Endothelial cell of umbilical vein (primary cell): Measurements from ENCODE around the gene LRRC61. TPM values are rescaled to one million over a fixed set of nuclear protein-coding genes. Genes with fewer than 3 reads are reported as not detected.

ENCODE experiments used
- BruUV-seq: library from RNA; stranded (reverse); fragments of 400-500 nt; replicated peaks from 2 replicates; lab custom pipeline; 2021; lab: Mats Ljungman, UMichigan
- CTCF ChIA-PET: fragments of 300-600, 350-600 bp; sonication (Branson Sonifier 250); formaldehyde crosslinking; loops from one replicate; lab custom pipeline; 2021; ENCODE audit warnings: antibody characterized with exemption, inconsistent platforms; lab: Charles Lee
- POLR2A ChIA-PET: fragments of 300-600, 350-600 bp; sonication (Branson Sonifier 250); formaldehyde crosslinking; loops from one replicate; lab custom pipeline; 2021; ENCODE audit warnings: antibody characterized with exemption, inconsistent platforms; lab: Charles Lee
- DNase-seq: peaks from one replicate; pipeline ENCODE4 v3.0.0-alpha.2; 2011; ENCODE audit warnings: low read depth, low spot score
- FAIRE-seq: peaks from 2 replicates; lab custom pipeline; 2011; peaks lifted over from hg19 to GRCh38; lab: Jason Lieb, UNC
- H2AFZ ChIP-seq: 2 replicates; pipeline ENCODE4 v1.6.0; 2012; ENCODE audit warnings: low read depth, low read length, control low read depth, inconsistent platforms
- H3K27ac ChIP-seq: 2 replicates; pipeline ENCODE4 v1.5.1; 2011; ENCODE audit warnings: low read depth, mild to moderate bottlenecking, control low read depth, low read length, moderate library complexity; ENCODE audit not compliant: insufficient read depth
- H3K27me3 ChIP-seq, 2 experiments: 2 replicates each; pipeline versions ENCODE4 v1.6.0 to v1.6.1; 2011; ENCODE audit warnings: low read length in 2 of 2, mixed read lengths in 1 of 2; ENCODE audit not compliant: control insufficient read depth in 2 of 2, insufficient read depth in 2 of 2
- H3K36me3 ChIP-seq, 2 experiments: 2 replicates in 1 of 2; 3 replicates in 1 of 2; pipeline ENCODE4 v1.5.1; 2011; ENCODE audit warnings: low read length in 2 of 2, mild to moderate bottlenecking in 1 of 2, moderate library complexity in 1 of 2; ENCODE audit not compliant: control insufficient read depth in 2 of 2, insufficient read depth in 2 of 2; ENCODE audit errors: extremely low read depth in 1 of 2
- H3K4me1 ChIP-seq: 3 replicates; pipeline ENCODE4 v1.5.1; 2011; ENCODE audit warnings: mild to moderate bottlenecking, low read length; ENCODE audit not compliant: control insufficient read depth, insufficient read depth; ENCODE audit errors: extremely low read depth
- H3K4me2 ChIP-seq: 2 replicates; pipeline ENCODE4 v1.6.1; 2011; ENCODE audit warnings: low read length, control low read depth, mixed read lengths; ENCODE audit not compliant: insufficient read depth
- H3K4me3 ChIP-seq, 3 experiments: fragments of 200-600 bp in 1 of 3; sonication (generic), shearing (Covaris generic) in 1 of 3; replicated peaks in 1 of 3; 2 replicates each; pipeline ENCODE4 v1.5.1; 2011 to 2016; ENCODE audit warnings: control low read depth in 3 of 3, low read length in 3 of 3, mild to moderate bottlenecking in 2 of 3, inconsistent platforms in 1 of 3, low read depth in 1 of 3, moderate library complexity in 1 of 3; ENCODE audit not compliant: insufficient read depth in 1 of 3
- H3K79me2 ChIP-seq: 2 replicates; pipeline ENCODE4 v1.6.0; 2012; ENCODE audit warnings: low read length, inconsistent platforms; ENCODE audit not compliant: control insufficient read depth, insufficient read depth
- H3K9ac ChIP-seq: replicated peaks from 2 replicates; pipeline ENCODE3; 2011; ENCODE audit warnings: low read length, control low read depth; ENCODE audit not compliant: insufficient read depth; ENCODE audit errors: extremely low read depth
- H3K9me1 ChIP-seq: replicated peaks from 3 replicates; pipeline ENCODE4 v1.6.0; 2011; ENCODE audit warnings: mild to moderate bottlenecking, low read length; ENCODE audit not compliant: control insufficient read depth, insufficient read depth; ENCODE audit errors: extremely low read depth
- H3K9me3 ChIP-seq: replicated peaks from 2 replicates; pipeline ENCODE4 v1.5.1; 2012; ENCODE audit warnings: low read length, inconsistent platforms; ENCODE audit not compliant: control insufficient read depth, insufficient read depth
- H4K20me1 ChIP-seq: replicated peaks from 2 replicates; pipeline ENCODE3; 2011; ENCODE audit warnings: mild to moderate bottlenecking, low read length; ENCODE audit not compliant: control insufficient read depth, insufficient read depth; ENCODE audit errors: extremely low read depth
- EZH2 ChIP-seq: IDR thresholded peaks from 2 replicates; pipeline ENCODE4 v1.6.1; 2012; ENCODE audit warnings: borderline replicate concordance, low read depth, mild to moderate bottlenecking, moderate library complexity, low read length, inconsistent platforms; ENCODE audit not compliant: severe bottlenecking
- FOS ChIP-seq: IDR thresholded peaks from 2 replicates; pipeline ENCODE4 v1.6.1; 2011; ENCODE audit warnings: mild to moderate bottlenecking, low read length, moderate library complexity, borderline replicate concordance; ENCODE audit not compliant: insufficient read depth
- GATA2 ChIP-seq: IDR thresholded peaks from 2 replicates; pipeline ENCODE4 v1.7.0; 2011; ENCODE audit warnings: low read depth, mild to moderate bottlenecking, moderate library complexity, mixed read lengths, low read length; ENCODE audit not compliant: insufficient read length, insufficient read depth
- JUN ChIP-seq: IDR thresholded peaks from 2 replicates; pipeline ENCODE4 v1.6.1; 2011; ENCODE audit warnings: borderline replicate concordance, low read depth; ENCODE audit not compliant: insufficient read length, insufficient read depth
- MYC ChIP-seq: IDR thresholded peaks from one replicate; pipeline ENCODE4 v1.6.1; 2011; ENCODE audit warnings: mild to moderate bottlenecking, low read depth, low read length
- POLR2A ChIP-seq: IDR thresholded peaks from 2 replicates; pipeline ENCODE4 v1.6.1; 2012; ENCODE audit warnings: low read depth, mild to moderate bottlenecking, control low read depth, low read length
- POLR2AphosphoS5 ChIP-seq: IDR thresholded peaks from 2 replicates; pipeline ENCODE4 v1.6.1; 2012; ENCODE audit warnings: low read depth, mild to moderate bottlenecking, control low read depth, low read length, moderate library complexity; ENCODE audit not compliant: insufficient read depth
- dilution Hi-C: fragments of 300-500 bp; cut with MboI; formaldehyde crosslinking; loops from one replicate; pipeline ENCODE4 v1.15.0; 2019; ENCODE audit warnings: low sequenced_read_pairs; ENCODE audit not compliant: extremely low pct_ligation_motif_present
- intact Hi-C: fragments of 100-400 bp; cut with micrococcal nuclease; formaldehyde crosslinking; loops from one replicate; pipeline ENCODE4 v1.10.0; 2022
- polyA plus RNA-seq, 4 experiments: library from polyadenylated mRNA; depleted of rRNA in 3 of 4; stranded (reverse) in 3 of 4; unstranded in 1 of 4; fragments of >200 nt; gene quantifications; 2 replicates each; pipeline versions ENCODE4 v1.2.1 to v1.2.3, GENCODE V29; 2011 to 2012; ENCODE audit warnings: missing spikeins in 1 of 4
- total RNA-seq: library from RNA; stranded (reverse); gene quantifications from 2 replicates; pipeline ENCODE4 v1.2.3, GENCODE V29; 2021
- TF ChIP-seq, protein P1 (sequence below): IDR thresholded peaks from 2 replicates; pipeline ENCODE4 v1.6.1; 2011; ENCODE audit not compliant: insufficient read depth, insufficient read length
- TF ChIP-seq, protein P2 (sequence below), 2 donors: IDR thresholded peaks; 1 replicate in 1 of 2; 2 replicates in 1 of 2; pipeline ENCODE4 v1.5.1; 2011; ENCODE audit warnings: low read length in 2 of 2, mild to moderate bottlenecking in 2 of 2, moderate library complexity in 2 of 2, control low read depth in 1 of 2, inconsistent platforms in 1 of 2, low read depth in 1 of 2; ENCODE audit not compliant: insufficient read depth in 1 of 2; ENCODE audit errors: extremely low read depth in 1 of 2

LRRC61 gene
- total and polyA plus RNA-seq, 2 donors (not counting 3 experiments of a cell fraction or from before 2014, with no cell fraction given): 0.72 TPM; not detected in 1

DNA sequence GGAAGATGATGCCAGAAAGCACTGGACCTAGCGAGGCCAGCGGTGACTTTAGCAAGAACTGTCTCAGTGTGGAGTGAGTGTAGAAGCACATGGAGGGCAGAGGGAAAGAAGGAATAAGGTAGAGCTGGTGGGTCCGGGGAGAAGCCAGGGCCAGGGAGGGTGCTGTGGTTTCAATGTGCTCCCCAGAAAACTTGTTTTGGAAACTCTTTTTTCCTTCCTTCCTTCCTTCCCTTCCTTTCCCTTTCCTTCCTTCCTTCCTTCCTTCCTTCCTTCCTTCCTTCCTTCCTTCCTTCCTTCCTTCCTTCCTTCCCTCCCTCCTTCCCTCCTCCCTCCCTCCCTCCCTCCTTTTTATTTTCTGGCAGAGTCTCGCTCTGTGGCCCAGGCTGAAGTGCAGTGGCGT lies 23.8 kb downstream of the LRRC61 start:
- H3K9ac ChIP-seq: no peak overlapping the region
- ChIA-PET POLR2A (no interaction called here), CTCF (interaction anchor here (2.1 kb wide), 1 partner anchor 8 kb away, joined by 6 read pairs; no protein-coding TSS in a partner anchor)
- no peaks in the 10 kb centered on the region for H3K36me3 ChIP-seq
- dilution Hi-C loops: no loop called here
- H3K4me3 ChIP-seq: no peak overlapping the region
- H3K4me2 ChIP-seq: no peak overlapping the region
- no peaks in the 10 kb centered on the region for H4K20me1 ChIP-seq
- no peaks in the 10 kb centered on the region for H3K4me1 ChIP-seq
- BruUV-seq: no TSS peak
- TF ChIP-seq, protein P1, sequence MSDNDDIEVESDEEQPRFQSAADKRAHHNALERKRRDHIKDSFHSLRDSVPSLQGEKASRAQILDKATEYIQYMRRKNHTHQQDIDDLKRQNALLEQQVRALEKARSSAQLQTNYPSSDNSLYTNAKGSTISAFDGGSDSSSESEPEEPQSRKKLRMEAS: no peak
- TF ChIP-seq EZH2 (no peak), MYC (no peak)
- TF ChIP-seq, protein P2, sequence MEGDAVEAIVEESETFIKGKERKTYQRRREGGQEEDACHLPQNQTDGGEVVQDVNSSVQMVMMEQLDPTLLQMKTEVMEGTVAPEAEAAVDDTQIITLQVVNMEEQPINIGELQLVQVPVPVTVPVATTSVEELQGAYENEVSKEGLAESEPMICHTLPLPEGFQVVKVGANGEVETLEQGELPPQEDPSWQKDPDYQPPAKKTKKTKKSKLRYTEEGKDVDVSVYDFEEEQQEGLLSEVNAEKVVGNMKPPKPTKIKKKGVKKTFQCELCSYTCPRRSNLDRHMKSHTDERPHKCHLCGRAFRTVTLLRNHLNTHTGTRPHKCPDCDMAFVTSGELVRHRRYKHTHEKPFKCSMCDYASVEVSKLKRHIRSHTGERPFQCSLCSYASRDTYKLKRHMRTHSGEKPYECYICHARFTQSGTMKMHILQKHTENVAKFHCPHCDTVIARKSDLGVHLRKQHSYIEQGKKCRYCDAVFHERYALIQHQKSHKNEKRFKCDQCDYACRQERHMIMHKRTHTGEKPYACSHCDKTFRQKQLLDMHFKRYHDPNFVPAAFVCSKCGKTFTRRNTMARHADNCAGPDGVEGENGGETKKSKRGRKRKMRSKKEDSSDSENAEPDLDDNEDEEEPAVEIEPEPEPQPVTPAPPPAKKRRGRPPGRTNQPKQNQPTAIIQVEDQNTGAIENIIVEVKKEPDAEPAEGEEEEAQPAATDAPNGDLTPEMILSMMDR (IDR thresholded peaks at IDR 0.05; ENCODE audit: extremely low read depth in 1 of 2, insufficient read depth in 1 of 2, low read depth in 1 of 2, low read length in 2 of 2): no peak
- no peak overlapping the region for H2AFZ ChIP-seq
- DNase-seq (no peak), FAIRE-seq (no peak)
- H3K27me3 ChIP-seq: peaks cover 15 to 22% of the 10 kb centered on the region in 2 experiments
- intact Hi-C loops: no loop called here
- H3K79me2 ChIP-seq: no peaks in the 10 kb centered on the region
- no peaks in the 10 kb centered on the region for H3K9me3 ChIP-seq
- H3K27ac ChIP-seq: no peak overlapping the region
- H3K9me1 ChIP-seq: no peaks in the 10 kb centered on the region

DNA sequence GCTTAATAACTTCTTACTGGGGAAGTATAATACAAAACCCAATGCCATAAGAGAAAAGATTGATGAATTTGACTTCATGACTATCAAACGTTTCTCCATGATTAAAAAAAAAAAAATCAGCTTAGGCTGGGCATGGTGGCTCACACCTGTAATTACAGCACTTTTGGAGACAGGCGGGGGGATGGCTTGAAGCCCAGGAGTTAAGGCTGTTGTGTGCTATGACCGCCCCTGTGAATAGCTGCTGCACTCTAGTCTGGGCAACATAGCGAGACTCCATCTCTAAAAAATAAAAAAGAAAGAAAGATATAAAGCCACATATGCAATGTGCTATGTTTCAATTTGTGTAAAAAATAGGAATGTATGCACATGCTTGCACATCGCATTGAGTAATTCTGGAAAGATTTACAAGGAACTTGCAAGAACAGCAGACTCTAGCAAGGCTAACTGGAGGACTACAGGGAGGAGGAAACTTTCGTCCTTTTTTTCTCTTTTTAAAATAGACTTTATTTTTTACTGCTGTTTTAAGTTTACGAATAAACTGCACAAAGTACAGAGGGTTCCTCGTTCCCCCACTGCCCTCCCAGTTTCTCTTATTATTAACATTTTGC lies 28.5 kb downstream of the LRRC61 start:
- H3K9me1 ChIP-seq: no peaks in the 10 kb centered on the region
- TF ChIP-seq, protein P2 (IDR thresholded peaks at IDR 0.05; ENCODE audit: extremely low read depth in 1 of 2, insufficient read depth in 1 of 2, low read depth in 1 of 2, low read length in 2 of 2): no peak
- TF ChIP-seq JUN (no peak), MYC (no peak), FOS (no peak), EZH2 (no peak), GATA2 (no peak), POLR2A (no peak), POLR2AphosphoS5 (no peak)
- TF ChIP-seq, protein P1: no peak
- CTCF ChIA-PET: no interaction called here
- no peak overlapping the region for H3K27ac ChIP-seq
- no peak overlapping the region for H2AFZ ChIP-seq
- no peak for FAIRE-seq
- no peaks in the 10 kb centered on the region for H3K79me2 ChIP-seq
- H3K36me3 ChIP-seq: no peaks in the 10 kb centered on the region
- dilution Hi-C loops: no loop called here
- BruUV-seq: no TSS peak
- H3K4me1 ChIP-seq: no peaks in the 10 kb centered on the region
- H4K20me1 ChIP-seq: no peaks in the 10 kb centered on the region
- no peak overlapping the region for H3K9ac ChIP-seq
- no peak overlapping the region for H3K4me2 ChIP-seq
- POLR2A ChIA-PET: no interaction called here
- peaks cover 0 to 4% of the 10 kb centered on the region in 2 experiments for H3K27me3 ChIP-seq
- no peak for DNase-seq
- intact Hi-C loops: no loop called here
- H3K4me3 ChIP-seq: no peak overlapping the region
- no peaks in the 10 kb centered on the region for H3K9me3 ChIP-seq
